Esophagus muscularis mucosa (tissue), 3 donors: ENCODE measurements around the gene TBC1D5.

Source experiments
- CTCF ChIP-seq, 3 experiments: fragments of 200-600 bp in 2 of 3; fragments of 450-650 bp in 1 of 3; sonication (generic) in 2 of 3; IDR thresholded peaks; one replicate each; pipeline ENCODE4 v1.5.1; 2017 to 2019; ENCODE audit warnings: antibody characterized with exemption in 3 of 3, mild to moderate bottlenecking in 2 of 3, moderate library complexity in 1 of 3
- EP300 ChIP-seq: sonication (generic); formaldehyde crosslinking; IDR thresholded peaks from one replicate; pipeline ENCODE4 v1.6.1; 2017; ENCODE audit warnings: antibody characterized with exemption

GRCh38 chr3:17166369-17166768, 576.1 kb downstream of the TBC1D5 start:
- TF ChIP-seq CTCF (IDR thresholded peaks at IDR 0.05): no peak
- no peak for TF ChIP-seq EP300
